CD14-positive monocyte (primary cell): Measurements from ENCODE around the gene FGGY. TPM values are rescaled to one million over a fixed set of nuclear protein-coding genes. Genes with fewer than 3 reads are reported as not detected.

Experiments used
- DNase-seq, 3 donors: peaks; one replicate each; pipeline ENCODE4 v3.0.0-alpha.2; 2011 to 2022
- H2AFZ ChIP-seq: 2 replicates; pipeline ENCODE4 v1.6.0; 2012; ENCODE audit warnings: mild to moderate bottlenecking, low read depth, low read length, inconsistent platforms; ENCODE audit not compliant: insufficient read depth, poor library complexity, severe bottlenecking
- H3K27ac ChIP-seq, 2 donors: 1 replicate in 1 of 2; 2 replicates in 1 of 2; pipeline ENCODE4 v1.5.1; 2012 to 2013; ENCODE audit warnings: low read length in 2 of 2, control low read depth in 1 of 2, inconsistent platforms in 1 of 2, low read depth in 1 of 2, mild to moderate bottlenecking in 1 of 2
- H3K27me3 ChIP-seq, 2 donors: one replicate each; pipeline versions ENCODE4 v1.6.0 to v1.6.1; 2011 to 2013; ENCODE audit warnings: low read length in 2 of 2; ENCODE audit not compliant: control insufficient read depth in 2 of 2, insufficient read depth in 2 of 2
- H3K36me3 ChIP-seq, 2 donors: replicated peaks in 1 of 2; 1 replicate in 1 of 2; 2 replicates in 1 of 2; pipeline versions ENCODE4 v1.5.1 to v1.6.1; 2012 to 2013; ENCODE audit warnings: low read length in 2 of 2, control low read depth in 1 of 2, inconsistent platforms in 1 of 2, mild to moderate bottlenecking in 1 of 2; ENCODE audit not compliant: insufficient read depth in 2 of 2, control insufficient read depth in 1 of 2
- H3K4me1 ChIP-seq, 2 donors: 1 replicate in 1 of 2; 2 replicates in 1 of 2; pipeline versions ENCODE4 v1.5.1 to v1.6.1; 2012 to 2013; ENCODE audit warnings: low read length in 2 of 2, control low read depth in 1 of 2, inconsistent platforms in 1 of 2, mild to moderate bottlenecking in 1 of 2, moderate library complexity in 1 of 2; ENCODE audit not compliant: insufficient read depth in 2 of 2, control insufficient read depth in 1 of 2
- H3K4me2 ChIP-seq: replicated peaks from 2 replicates; pipeline ENCODE3; 2012; ENCODE audit warnings: low read length, moderate library complexity, mild to moderate bottlenecking; ENCODE audit not compliant: poor library complexity, severe bottlenecking; ENCODE audit errors: extremely low read depth
- H3K4me3 ChIP-seq, 3 experiments: fragments of 200-600 bp in 1 of 3; sonication (generic) in 1 of 3; replicated peaks in 1 of 3; 1 replicate in 2 of 3; 2 replicates in 1 of 3; pipeline ENCODE4 v1.5.1; 2011 to 2013; ENCODE audit warnings: low read length in 3 of 3, mild to moderate bottlenecking in 3 of 3, control low read depth in 2 of 3, low read depth in 2 of 3, inconsistent platforms in 1 of 3, moderate library complexity in 1 of 3
- H3K79me2 ChIP-seq: 2 replicates; pipeline ENCODE4 v1.6.0; 2012; ENCODE audit warnings: mild to moderate bottlenecking, control low read depth, inconsistent platforms, low read length, moderate library complexity; ENCODE audit not compliant: insufficient read depth
- H3K9ac ChIP-seq: 2 replicates; pipeline ENCODE4 v1.6.0; 2017; ENCODE audit warnings: low read length, mild to moderate bottlenecking; ENCODE audit not compliant: insufficient read depth, poor library complexity, severe bottlenecking
- H3K9me3 ChIP-seq, 2 donors: replicated peaks in 1 of 2; 1 replicate in 1 of 2; 2 replicates in 1 of 2; pipeline versions ENCODE4 v1.5.1 to v1.6.1; 2012 to 2013; ENCODE audit warnings: low read length in 2 of 2, control low read depth in 1 of 2; ENCODE audit not compliant: control insufficient read depth in 1 of 2, insufficient read depth in 1 of 2
- H4K20me1 ChIP-seq: 2 replicates; pipeline ENCODE4 v1.6.0; 2012; ENCODE audit warnings: mild to moderate bottlenecking, low read length, control low read depth, moderate library complexity; ENCODE audit not compliant: insufficient read depth
- H3K27ac Mint-ChIP-seq, 7 donors: one replicate each; pipeline ENCODE4 v1.8.0; 2020; ENCODE audit warnings: mild to moderate bottlenecking in 7 of 7, mixed read lengths in 7 of 7, moderate library complexity in 6 of 7, inconsistent platforms in 2 of 7
- H3K27me3 Mint-ChIP-seq, 3 donors: one replicate each; pipeline ENCODE4 v1.8.0; 2021 to 2022; ENCODE audit warnings: low read depth in 3 of 3, mild to moderate bottlenecking in 3 of 3, mixed read lengths in 3 of 3, moderate library complexity in 3 of 3, inconsistent platforms in 1 of 3
- H3K36me3 Mint-ChIP-seq, 2 donors: one replicate each; pipeline ENCODE4 v1.8.0; 2020; ENCODE audit warnings: mixed read lengths in 2 of 2, inconsistent platforms in 1 of 2, mild to moderate bottlenecking in 1 of 2
- H3K4me1 Mint-ChIP-seq: one replicate; pipeline ENCODE4 v1.8.0; 2020; ENCODE audit warnings: mild to moderate bottlenecking, mixed read lengths
- H3K4me3 Mint-ChIP-seq, 2 donors: one replicate each; pipeline ENCODE4 v1.8.0; 2020; ENCODE audit warnings: mild to moderate bottlenecking in 2 of 2, mixed read lengths in 2 of 2, moderate library complexity in 1 of 2
- H3K9me3 Mint-ChIP-seq, 7 donors: one replicate each; pipeline ENCODE4 v1.8.0; 2020 to 2022; ENCODE audit warnings: mixed read lengths in 7 of 7, mild to moderate bottlenecking in 6 of 7, moderate library complexity in 6 of 7, inconsistent platforms in 2 of 7
- CTCF ChIP-seq: fragments of 200-600 bp; IDR thresholded peaks from one replicate; pipeline ENCODE4 v1.8.0; 2022; ENCODE audit warnings: antibody characterized with exemption, mild to moderate bottlenecking
- WGBS: methylation state at CpG from one replicate; pipeline ENCODE4 v1.1.5; 2013; ENCODE audit warnings: missing lambda C conversion rate; ENCODE audit not compliant: insufficient coverage; 5-methylcytosine and 5-hydroxymethylcytosine counted together
- intact Hi-C, 2 donors: fragments of 100-400 bp; cut with micrococcal nuclease; formaldehyde crosslinking; loops; one replicate each; pipeline versions ENCODE4 v1.15.0 to v1.15.1; 2023
- polyA plus RNA-seq, 3 donors: library from polyadenylated mRNA; depleted of rRNA in 1 of 3; unstranded in 2 of 3; stranded (reverse) in 1 of 3; fragments of 300-500 nt in 2 of 3; fragments of >200 nt in 1 of 3; fragmentation: Illumina TruSeq in 2 of 3; gene quantifications; 1 replicate in 2 of 3; 2 replicates in 1 of 3; pipeline ENCODE4 v1.2.3, GENCODE V29; 2012 to 2021

FGGY gene
- polyA plus RNA-seq, 3 donors: 2.3 to 4.3 (median 2.9) TPM

DNA sequence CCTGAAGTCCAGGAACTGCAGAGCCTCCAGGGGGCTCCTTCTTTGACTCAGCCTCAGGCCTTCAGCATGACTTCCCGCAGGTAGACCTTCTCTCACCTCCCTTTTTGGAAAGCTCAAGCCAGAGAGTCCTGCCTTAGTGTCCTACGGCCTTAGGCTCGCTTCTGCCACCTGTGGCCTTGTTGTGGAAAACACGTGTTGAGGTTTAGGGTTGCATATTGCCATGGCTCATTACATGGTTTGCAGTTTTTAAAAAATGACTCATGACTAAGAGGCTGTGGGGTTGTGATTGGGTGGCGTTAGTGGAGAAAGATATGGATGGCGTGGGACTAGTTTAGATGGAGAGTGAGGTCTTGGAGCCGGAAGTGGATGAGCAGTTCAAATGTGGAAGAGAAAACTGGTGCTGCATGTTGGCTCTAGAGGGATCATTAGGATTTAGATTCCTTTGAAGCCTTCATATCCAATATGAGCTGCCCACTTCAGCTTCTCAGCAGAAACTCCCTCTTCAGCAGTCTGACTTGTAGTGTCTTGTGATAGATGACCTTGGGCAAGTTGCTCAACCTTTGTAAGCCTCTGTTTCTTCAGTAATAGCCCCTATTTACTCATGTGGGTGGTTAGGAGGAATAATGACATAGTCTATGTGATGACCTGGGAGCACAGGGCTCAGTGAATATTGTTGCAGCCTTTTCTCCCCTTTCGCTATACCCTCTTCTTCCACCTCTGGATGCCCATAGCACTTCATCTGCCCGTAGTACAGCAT is 6.5 kb upstream of the FGGY start:
- Mint-ChIP-seq H3K27ac (peak overlapping the region; percentile 2 to 95 (median 90)), H3K4me3 (no peak overlapping the region), H3K4me1 (peaks cover 44% of the 10 kb centered on the region), H3K9me3 (peaks cover 0 to 3% (median 0%) of the 10 kb centered on the region in 7 donors), H3K27me3 (no peaks in the 10 kb centered on the region), H3K36me3 (peaks cover 3 to 13% of the 10 kb centered on the region in 2 donors)
- H3K9ac ChIP-seq: no peak overlapping the region
- no peak overlapping the region for H3K4me3 ChIP-seq
- H4K20me1 ChIP-seq: no peaks in the 10 kb centered on the region
- peak; percentile 73 for TF ChIP-seq CTCF
- no peak overlapping the region for H3K4me2 ChIP-seq
- DNase-seq: peak; percentile 62 to 85 (median 76)
- H3K79me2 ChIP-seq: no peaks in the 10 kb centered on the region
- no peak overlapping the region for H2AFZ ChIP-seq
- intact Hi-C loops: loop anchor here (5.0 to 10.0 kb wide), 6 partner anchors 146 to 508 kb away; partner anchors contain the start of gene JUN (in 1 of the 2)
- peaks cover 37 to 38% of the 10 kb centered on the region in 2 donors for H3K4me1 ChIP-seq
- no peaks in the 10 kb centered on the region for H3K27me3 ChIP-seq
- H3K36me3 ChIP-seq: no peaks in the 10 kb centered on the region
- WGBS: 48% methylated on average over 6 of the region's 9 CpGs
- H3K27ac ChIP-seq: peak overlapping the region in 1 of 2 donors; percentile 88
- no peaks in the 10 kb centered on the region for H3K9me3 ChIP-seq

DNA sequence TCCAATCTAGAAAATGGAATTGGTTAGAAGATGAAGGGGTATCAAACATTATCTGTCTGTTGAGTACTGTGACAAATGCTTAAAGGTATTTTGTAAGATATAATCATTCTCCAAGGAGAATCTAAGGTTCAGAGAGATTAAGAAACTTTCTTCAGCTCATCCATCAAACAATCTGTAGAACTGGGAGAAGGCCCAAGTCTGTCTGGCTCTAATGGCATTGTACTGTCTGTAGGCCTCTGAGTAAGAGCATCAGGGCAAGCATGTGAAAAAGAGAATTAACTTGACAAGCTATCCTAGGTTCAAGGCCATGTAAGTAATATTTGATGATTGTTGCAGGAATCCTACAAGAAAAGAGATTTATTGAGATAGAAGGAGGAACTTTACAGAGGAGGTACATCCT is 5.3 kb upstream of the FGGY start:
- Histone ChIP-seq H3K4me1 (peaks cover 46 to 47% of the 10 kb centered on the region in 2 donors), H4K20me1 (no peaks in the 10 kb centered on the region), H3K4me3 (no peak overlapping the region), H3K4me2 (no peak overlapping the region), H3K9ac (no peak overlapping the region), H3K27ac (peak overlapping the region in 1 of 2 donors; percentile 88), H3K79me2 (no peaks in the 10 kb centered on the region), H3K27me3 (no peaks in the 10 kb centered on the region), H3K9me3 (no peaks in the 10 kb centered on the region), H2AFZ (no peak overlapping the region), H3K36me3 (no peaks in the 10 kb centered on the region)
- intact Hi-C loops: loop anchor here (5.0 to 10.0 kb wide), 6 partner anchors 147 to 509 kb away; partner anchors contain the start of gene JUN (in 1 of the 2)
- DNase-seq: no peak
- peaks cover 0 to 3% (median 0%) of the 10 kb centered on the region in 7 donors for H3K9me3 Mint-ChIP-seq
- H3K4me3 Mint-ChIP-seq: no peak overlapping the region
- H3K36me3 Mint-ChIP-seq: peaks cover 3 to 13% of the 10 kb centered on the region in 2 donors
- peak overlapping the region; percentile 90 to 95 (median 95) for H3K27ac Mint-ChIP-seq
- TF ChIP-seq CTCF: no peak
- no peaks in the 10 kb centered on the region for H3K27me3 Mint-ChIP-seq
- peaks cover 51% of the 10 kb centered on the region for H3K4me1 Mint-ChIP-seq
